ENCODE measurements around the gene CDKN2AIP. TPM values are rescaled to one million over a fixed set of nuclear protein-coding genes. Genes with fewer than 3 reads are reported as not detected.
"Not testable (repeated sequence)": the region's sequence is repeated elsewhere in the genome, so short reads cannot be mapped to it uniquely, and the experiment has no call there.

The CDKN2AIP gene
- total RNA-seq, 1 experiment from 2014 or later: 24.0 TPM

- no peak overlapping the region for H2BK15ac ChIP-seq (ENCODE audit: low read depth, low read length)
- Mint-ChIP-seq H3K27ac (no peak overlapping the region), H3K27me3 (ENCODE audit: low read depth) (no peaks in the 10 kb centered on the region), H3K4me3 (no peak overlapping the region), H3K4me1 (no peaks in the 10 kb centered on the region), H3K36me3 (ENCODE audit: insufficient read depth in 1 of 3, low read depth in 3 of 3) (peaks cover 0 to 5% (median 2%) of the 10 kb centered on the region in 3 experiments; a peak in 3 of 7 replicates), H3K9me3 (no peaks in the 10 kb centered on the region; a peak in 1 of 5 replicates)
- H3K4me1 ChIP-seq (ENCODE audit: insufficient read depth, low read length): no peaks in the 10 kb centered on the region
- H3K27me3 ChIP-seq (ENCODE audit: insufficient read depth, low read length): no peaks in the 10 kb centered on the region
- H3K9me3 ChIP-seq (ENCODE audit: control insufficient read depth, low read depth, low read length): no peaks in the 10 kb centered on the region
- no peak overlapping the region for H3K27ac ChIP-seq (ENCODE audit: insufficient read length, low read depth, low read length)
- H3K18ac ChIP-seq (ENCODE audit: insufficient read length, low read depth, low read length): no peak overlapping the region
- no peak overlapping the region for H2AFZ ChIP-seq (ENCODE audit: low read length)
- no peak overlapping the region for H4K91ac ChIP-seq (ENCODE audit: insufficient read length, low read depth, low read length)
- H3K14ac ChIP-seq (ENCODE audit: insufficient read depth, low read length): no peak overlapping the region
- H4K5ac ChIP-seq (ENCODE audit: insufficient read length, low read depth, low read length): no peak overlapping the region
- H3K56ac ChIP-seq (ENCODE audit: insufficient read length, low read depth, low read length): no peak overlapping the region
- H2BK120ac ChIP-seq (ENCODE audit: low read depth, low read length, poor library complexity, severe bottlenecking): no peak overlapping the region
- H3K79me2 ChIP-seq (ENCODE audit: insufficient read depth, low read length): no peaks in the 10 kb centered on the region
- no peak overlapping the region for H2AK5ac ChIP-seq (ENCODE audit: insufficient read length, low read length)
- H4K8ac ChIP-seq (replicated peaks; ENCODE audit: insufficient read length, low read depth, low read length): no peak overlapping the region
- H3K9ac ChIP-seq (ENCODE audit: extremely low read depth, insufficient read length, low read length): no peak overlapping the region
- no peak for DNase-seq
- 0% methylated on average over 1 of the region's 5 CpGs for WGBS (ENCODE audit: extremely low coverage, insufficient read length, low lambda C conversion rate)
- H3K4ac ChIP-seq (ENCODE audit: low read depth, low read length): no peak overlapping the region
- H2BK12ac ChIP-seq (ENCODE audit: insufficient read length, low read depth, low read length): no peak overlapping the region
- H4K20me1 ChIP-seq (ENCODE audit: control insufficient read depth, insufficient read depth, insufficient read length): no peaks in the 10 kb centered on the region
- no peak overlapping the region for H3T11ph ChIP-seq (ENCODE audit: low read length)
- no peaks in the 10 kb centered on the region for H3K79me1 ChIP-seq (ENCODE audit: insufficient read depth, low read depth, low read length, poor library complexity, severe bottlenecking)
- H2BK20ac ChIP-seq (ENCODE audit: low read depth, low read length, poor library complexity, severe bottlenecking): no peak overlapping the region
- no peak overlapping the region for H3K4me2 ChIP-seq (ENCODE audit: insufficient read depth, insufficient read length, low read length)
- H2BK5ac ChIP-seq (ENCODE audit: insufficient read length, low read length): no peak overlapping the region
- no peak for TF ChIP-seq CTCF (conservative IDR thresholded peaks at IDR 0.05)
- H3K23me2 ChIP-seq (ENCODE audit: insufficient read length, low read depth, low read length, poor library complexity, severe bottlenecking): no peaks in the 10 kb centered on the region
- H3K23ac ChIP-seq (ENCODE audit: insufficient read length, low read depth, low read length): no peak overlapping the region
Observed at GRCh38 chr4:183458005-183458404, 13.6 kb downstream of the CDKN2AIP start.

GRCh38 chr4:183463903-183464619, 19.6 kb downstream of the CDKN2AIP start:
- H3K4me2 ChIP-seq (ENCODE audit: insufficient read depth, insufficient read length, low read length); H3K14ac ChIP-seq (ENCODE audit: insufficient read depth, low read length); H3K4ac ChIP-seq (ENCODE audit: low read depth, low read length); H3K23me2 ChIP-seq (ENCODE audit: insufficient read length, low read depth, low read length, poor library complexity, severe bottlenecking); H4K91ac ChIP-seq (ENCODE audit: insufficient read length, low read depth, low read length); H3K27ac Mint-ChIP-seq; H2BK120ac ChIP-seq (ENCODE audit: low read depth, low read length, poor library complexity, severe bottlenecking); H3K9me3 ChIP-seq (ENCODE audit: control insufficient read depth, low read depth, low read length); H2BK15ac ChIP-seq (ENCODE audit: low read depth, low read length); H3K4me1 ChIP-seq (ENCODE audit: insufficient read depth, low read length); H4K20me1 ChIP-seq (ENCODE audit: control insufficient read depth, insufficient read depth, insufficient read length); H3T11ph ChIP-seq (ENCODE audit: low read length); H3K4me3 Mint-ChIP-seq; H2AFZ ChIP-seq (ENCODE audit: low read length); H2BK12ac ChIP-seq (ENCODE audit: insufficient read length, low read depth, low read length); H3K27me3 Mint-ChIP-seq (ENCODE audit: low read depth); H4K8ac ChIP-seq (replicated peaks; ENCODE audit: insufficient read length, low read depth, low read length); H3K18ac ChIP-seq (ENCODE audit: insufficient read length, low read depth, low read length); DNase-seq; H3K27me3 ChIP-seq (ENCODE audit: insufficient read depth, low read length); H3K79me1 ChIP-seq (ENCODE audit: insufficient read depth, low read depth, low read length, poor library complexity, severe bottlenecking); H3K56ac ChIP-seq (ENCODE audit: insufficient read length, low read depth, low read length); H3K27ac ChIP-seq (ENCODE audit: insufficient read length, low read depth, low read length); H2AK5ac ChIP-seq (ENCODE audit: insufficient read length, low read length); H2BK20ac ChIP-seq (ENCODE audit: low read depth, low read length, poor library complexity, severe bottlenecking); H3K79me2 ChIP-seq (ENCODE audit: insufficient read depth, low read length); H4K5ac ChIP-seq (ENCODE audit: insufficient read length, low read depth, low read length); H3K9ac ChIP-seq (ENCODE audit: extremely low read depth, insufficient read length, low read length); H2BK5ac ChIP-seq (ENCODE audit: insufficient read length, low read length); H3K23ac ChIP-seq (ENCODE audit: insufficient read length, low read depth, low read length): not testable (repeated sequence)
- peaks cover 12 to 13% of the 10 kb centered on the region in 2 experiments for H3K4me1 Mint-ChIP-seq
- peaks cover 10 to 24% of the 10 kb centered on the region in 2 experiments; a peak in 4 of 5 replicates for H3K9me3 Mint-ChIP-seq
- no CpG with 5 or more reads among the region's 11 CpGs for WGBS (ENCODE audit: extremely low coverage, insufficient read length, low lambda C conversion rate)
- peaks cover 17 to 31% (median 22%) of the 10 kb centered on the region in 3 experiments for H3K36me3 Mint-ChIP-seq (ENCODE audit: insufficient read depth in 1 of 3, low read depth in 3 of 3)

All from H9 (cell line).